ENCODE data around the gene RABGAP1L.

DNA sequence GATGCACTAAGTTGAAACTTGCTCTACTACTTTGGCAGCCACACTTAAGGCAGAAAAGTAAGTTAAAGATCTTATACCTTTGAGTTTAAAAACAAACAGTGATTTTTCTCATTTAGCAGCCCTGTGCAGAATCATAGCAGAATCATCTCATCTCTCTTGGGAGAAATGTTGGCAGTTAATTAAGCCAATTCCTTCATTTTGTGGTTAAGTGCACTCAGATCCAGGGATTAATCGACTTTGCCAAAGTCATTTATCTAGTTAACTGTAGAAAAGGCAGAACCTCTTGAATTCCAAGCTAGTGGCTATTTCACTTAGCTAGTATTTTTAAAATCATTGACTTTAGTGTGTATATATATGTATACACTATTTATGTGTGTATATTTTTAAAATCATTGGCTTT lies 413.5 kb downstream of the RABGAP1L start:
- TF ChIP-seq, protein P1, sequence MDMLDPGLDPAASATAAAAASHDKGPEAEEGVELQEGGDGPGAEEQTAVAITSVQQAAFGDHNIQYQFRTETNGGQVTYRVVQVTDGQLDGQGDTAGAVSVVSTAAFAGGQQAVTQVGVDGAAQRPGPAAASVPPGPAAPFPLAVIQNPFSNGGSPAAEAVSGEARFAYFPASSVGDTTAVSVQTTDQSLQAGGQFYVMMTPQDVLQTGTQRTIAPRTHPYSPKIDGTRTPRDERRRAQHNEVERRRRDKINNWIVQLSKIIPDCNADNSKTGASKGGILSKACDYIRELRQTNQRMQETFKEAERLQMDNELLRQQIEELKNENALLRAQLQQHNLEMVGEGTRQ (IDR thresholded peaks at IDR 0.05; ENCODE audit: low read length): no peak
- TF ChIP-seq EZH2 (IDR thresholded peaks at IDR 0.05; ENCODE audit: low read depth, low read length, severe bottlenecking) (no peak), BRCA1 (IDR thresholded peaks at IDR 0.05; ENCODE audit: low read depth, low read length) (no peak), RAD21 (IDR thresholded peaks at IDR 0.05 in 1 of 2, conservative IDR thresholded peaks at IDR 0.05 in 1 of 2; ENCODE audit: low read depth in 2 of 2, low read length in 2 of 2) (no peak), ZNF274 (IDR thresholded peaks at IDR 0.05; ENCODE audit: borderline replicate concordance, extremely low read depth, low read length) (no peak), TBP (IDR thresholded peaks at IDR 0.05; ENCODE audit: low read depth, low read length) (no peak)
- TF ChIP-seq, protein P2, sequence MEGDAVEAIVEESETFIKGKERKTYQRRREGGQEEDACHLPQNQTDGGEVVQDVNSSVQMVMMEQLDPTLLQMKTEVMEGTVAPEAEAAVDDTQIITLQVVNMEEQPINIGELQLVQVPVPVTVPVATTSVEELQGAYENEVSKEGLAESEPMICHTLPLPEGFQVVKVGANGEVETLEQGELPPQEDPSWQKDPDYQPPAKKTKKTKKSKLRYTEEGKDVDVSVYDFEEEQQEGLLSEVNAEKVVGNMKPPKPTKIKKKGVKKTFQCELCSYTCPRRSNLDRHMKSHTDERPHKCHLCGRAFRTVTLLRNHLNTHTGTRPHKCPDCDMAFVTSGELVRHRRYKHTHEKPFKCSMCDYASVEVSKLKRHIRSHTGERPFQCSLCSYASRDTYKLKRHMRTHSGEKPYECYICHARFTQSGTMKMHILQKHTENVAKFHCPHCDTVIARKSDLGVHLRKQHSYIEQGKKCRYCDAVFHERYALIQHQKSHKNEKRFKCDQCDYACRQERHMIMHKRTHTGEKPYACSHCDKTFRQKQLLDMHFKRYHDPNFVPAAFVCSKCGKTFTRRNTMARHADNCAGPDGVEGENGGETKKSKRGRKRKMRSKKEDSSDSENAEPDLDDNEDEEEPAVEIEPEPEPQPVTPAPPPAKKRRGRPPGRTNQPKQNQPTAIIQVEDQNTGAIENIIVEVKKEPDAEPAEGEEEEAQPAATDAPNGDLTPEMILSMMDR (IDR thresholded peaks at IDR 0.05; ENCODE audit: control extremely low read depth in 1 of 3, insufficient read depth in 1 of 3, low read depth in 1 of 3, low read length in 3 of 3): no peak
- TF ChIP-seq, protein P3, sequence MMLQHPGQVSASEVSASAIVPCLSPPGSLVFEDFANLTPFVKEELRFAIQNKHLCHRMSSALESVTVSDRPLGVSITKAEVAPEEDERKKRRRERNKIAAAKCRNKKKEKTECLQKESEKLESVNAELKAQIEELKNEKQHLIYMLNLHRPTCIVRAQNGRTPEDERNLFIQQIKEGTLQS (IDR thresholded peaks at IDR 0.05; ENCODE audit: insufficient read depth, low read depth, low read length): no peak
- TF ChIP-seq, protein P4, sequence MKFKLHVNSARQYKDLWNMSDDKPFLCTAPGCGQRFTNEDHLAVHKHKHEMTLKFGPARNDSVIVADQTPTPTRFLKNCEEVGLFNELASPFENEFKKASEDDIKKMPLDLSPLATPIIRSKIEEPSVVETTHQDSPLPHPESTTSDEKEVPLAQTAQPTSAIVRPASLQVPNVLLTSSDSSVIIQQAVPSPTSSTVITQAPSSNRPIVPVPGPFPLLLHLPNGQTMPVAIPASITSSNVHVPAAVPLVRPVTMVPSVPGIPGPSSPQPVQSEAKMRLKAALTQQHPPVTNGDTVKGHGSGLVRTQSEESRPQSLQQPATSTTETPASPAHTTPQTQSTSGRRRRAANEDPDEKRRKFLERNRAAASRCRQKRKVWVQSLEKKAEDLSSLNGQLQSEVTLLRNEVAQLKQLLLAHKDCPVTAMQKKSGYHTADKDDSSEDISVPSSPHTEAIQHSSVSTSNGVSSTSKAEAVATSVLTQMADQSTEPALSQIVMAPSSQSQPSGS (IDR thresholded peaks at IDR 0.05; ENCODE audit: low read length): no peak
- TF ChIP-seq, protein P5, sequence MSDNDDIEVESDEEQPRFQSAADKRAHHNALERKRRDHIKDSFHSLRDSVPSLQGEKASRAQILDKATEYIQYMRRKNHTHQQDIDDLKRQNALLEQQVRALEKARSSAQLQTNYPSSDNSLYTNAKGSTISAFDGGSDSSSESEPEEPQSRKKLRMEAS (IDR thresholded peaks at IDR 0.05): no peak

Measured in H1 (cell line).